T-helper 2 cell treated with Interferon-gamma antibody and Interleukin-4, amounts not matched to agents 5 μg/mL and 100 μg/mL, for 36 hours (primary cell): Measurements from ENCODE around the gene APC.

Experiments used
- DNase-seq: peaks from one replicate; pipeline ENCODE4 v3.0.0; 2021; ENCODE audit warnings: low spot score
- H3K27ac Mint-ChIP-seq: one replicate; pipeline ENCODE4 v1.8.0; 2021; ENCODE audit warnings: mild to moderate bottlenecking, mixed read lengths
- H3K27me3 Mint-ChIP-seq: one replicate; pipeline ENCODE4 v1.8.0; 2021; ENCODE audit warnings: low read depth, mixed read lengths
- H3K36me3 Mint-ChIP-seq: one replicate; pipeline ENCODE4 v1.8.0; 2021; ENCODE audit warnings: low read depth, mixed read lengths
- H3K4me1 Mint-ChIP-seq: one replicate; pipeline ENCODE4 v1.8.0; 2021; ENCODE audit warnings: low read depth, mixed read lengths
- H3K4me3 Mint-ChIP-seq: one replicate; pipeline ENCODE4 v1.8.0; 2022; ENCODE audit warnings: mild to moderate bottlenecking, moderate library complexity, mixed read lengths
- H3K9me3 Mint-ChIP-seq: one replicate; pipeline ENCODE4 v1.8.0; 2021; ENCODE audit warnings: mixed read lengths

The APC gene

GRCh38 chr5:112776301-112776856 lies 38.7 kb downstream of the APC start:
- H3K27ac Mint-ChIP-seq, result no peak overlapping the region
- H3K9me3 Mint-ChIP-seq, result no peaks in the 10 kb centered on the region
- peaks cover 6% of the 10 kb centered on the region for H3K36me3 Mint-ChIP-seq
- no peaks in the 10 kb centered on the region for H3K4me1 Mint-ChIP-seq
- DNase-seq, result no peak
- no peaks in the 10 kb centered on the region for H3K27me3 Mint-ChIP-seq
- no peak overlapping the region for H3K4me3 Mint-ChIP-seq

- Mint-ChIP-seq H3K9me3 (no peaks in the 10 kb centered on the region), H3K4me3 (no peak overlapping the region), H3K27ac (no peak overlapping the region), H3K4me1 (no peaks in the 10 kb centered on the region), H3K36me3 (peaks cover 12% of the 10 kb centered on the region), H3K27me3 (no peaks in the 10 kb centered on the region)
- no peak for DNase-seq
These were observed 41.8 kb downstream of the APC start for GRCh38 chr5:112779531-112779930.

- no peak for DNase-seq
- H3K36me3 Mint-ChIP-seq, result peaks cover 7% of the 10 kb centered on the region
These were observed 47.0 kb downstream of the APC start for GRCh38 chr5:112784726-112785125.

DNA sequence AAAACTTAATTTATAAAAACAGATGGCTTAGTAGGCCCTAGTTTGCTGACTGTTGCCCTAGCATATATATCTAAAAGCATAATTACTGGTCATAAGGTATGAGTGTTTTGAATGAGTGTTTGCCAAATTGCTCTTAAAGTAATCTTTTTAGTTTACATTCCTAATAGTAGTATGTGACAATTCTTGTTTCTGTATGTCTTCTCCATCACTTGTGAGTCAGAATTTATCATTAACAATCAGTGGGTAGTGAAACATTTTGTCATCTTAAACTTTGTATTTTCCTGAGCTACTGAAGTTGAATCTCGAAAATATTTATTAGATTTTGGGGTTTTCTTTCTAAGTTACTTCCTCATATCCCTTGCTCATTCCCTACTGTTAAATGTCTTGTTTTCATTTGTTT lies 49.6 kb downstream of the APC start:
- H3K9me3 Mint-ChIP-seq, result no peaks in the 10 kb centered on the region
- DNase-seq, result no peak
- no peaks in the 10 kb centered on the region for H3K4me1 Mint-ChIP-seq
- no peak overlapping the region for H3K4me3 Mint-ChIP-seq
- H3K27me3 Mint-ChIP-seq, result no peaks in the 10 kb centered on the region
- peaks cover 1% of the 10 kb centered on the region for H3K36me3 Mint-ChIP-seq
- H3K27ac Mint-ChIP-seq, result no peak overlapping the region

More at GRCh38 chr5:112784726-112785125, 47.0 kb downstream of the APC start:
- H3K27me3 Mint-ChIP-seq, result no peaks in the 10 kb centered on the region
- H3K4me3 Mint-ChIP-seq, result no peak overlapping the region
- no peaks in the 10 kb centered on the region for H3K4me1 Mint-ChIP-seq
- H3K9me3 Mint-ChIP-seq, result no peaks in the 10 kb centered on the region
- H3K27ac Mint-ChIP-seq, result no peak overlapping the region

DNA sequence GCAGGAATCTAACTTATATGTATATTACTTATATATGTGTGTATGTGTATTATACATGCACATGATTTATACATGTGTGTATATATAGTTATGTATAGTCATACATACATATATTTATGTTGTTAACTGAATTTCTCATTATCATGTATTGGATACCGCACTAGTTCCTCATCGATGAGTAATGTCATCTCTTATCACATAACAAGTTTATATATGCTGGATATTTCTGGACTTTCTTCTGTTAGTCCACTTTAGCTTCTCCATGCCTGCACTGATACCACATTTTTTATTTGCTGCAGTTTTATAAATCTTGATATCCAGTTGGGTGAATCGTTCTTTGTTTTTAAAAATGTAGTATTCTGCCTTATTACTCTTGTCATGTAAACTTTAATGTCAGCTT lies 50.2 kb downstream of the APC start:
- H3K27ac Mint-ChIP-seq, result no peak overlapping the region
- H3K4me1 Mint-ChIP-seq, result no peaks in the 10 kb centered on the region

GRCh38 chr5:112793201-112793600 lies 55.5 kb downstream of the APC start:
- H3K4me1 Mint-ChIP-seq, result peaks cover 2% of the 10 kb centered on the region
- H3K9me3 Mint-ChIP-seq, result no peaks in the 10 kb centered on the region
- H3K27ac Mint-ChIP-seq, result no peak overlapping the region
- H3K4me3 Mint-ChIP-seq, result no peak overlapping the region
- H3K27me3 Mint-ChIP-seq, result no peaks in the 10 kb centered on the region
- peaks cover 18% of the 10 kb centered on the region for H3K36me3 Mint-ChIP-seq
- no peak for DNase-seq

More for the DNA sequence above, 50.2 kb downstream of the APC start:
- H3K27me3 Mint-ChIP-seq, result no peaks in the 10 kb centered on the region
- no peak overlapping the region for H3K4me3 Mint-ChIP-seq
- DNase-seq, result no peak
- H3K36me3 Mint-ChIP-seq, result peaks cover 4% of the 10 kb centered on the region
- H3K9me3 Mint-ChIP-seq, result no peaks in the 10 kb centered on the region

DNA sequence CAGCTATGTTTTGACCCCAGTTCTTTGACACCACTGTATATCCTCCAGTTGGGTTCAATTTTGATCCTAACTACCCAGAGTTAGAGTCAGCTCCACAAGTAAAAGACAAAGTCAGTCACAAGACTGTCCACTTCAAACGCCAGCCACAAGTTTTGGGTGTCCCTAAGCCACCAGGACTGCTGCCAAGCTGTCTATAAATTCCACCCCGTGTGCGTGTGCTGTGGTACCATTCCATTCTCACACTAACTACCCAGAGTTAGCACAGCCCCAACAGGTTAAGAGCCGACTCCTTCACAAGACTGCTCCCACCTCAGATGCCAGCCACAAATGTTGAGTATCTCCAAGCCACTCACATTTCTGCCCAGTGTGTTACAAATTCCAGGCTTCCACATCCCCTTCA lies 56.7 kb downstream of the APC start:
- peaks cover 2% of the 10 kb centered on the region for H3K4me1 Mint-ChIP-seq
- no peak overlapping the region for H3K4me3 Mint-ChIP-seq
- DNase-seq, result no peak
- H3K27ac Mint-ChIP-seq, result no peak overlapping the region
- H3K27me3 Mint-ChIP-seq, result no peaks in the 10 kb centered on the region
- no peaks in the 10 kb centered on the region for H3K9me3 Mint-ChIP-seq
- H3K36me3 Mint-ChIP-seq, result peaks cover 20% of the 10 kb centered on the region

GRCh38 chr5:112795342-112795741 lies 57.7 kb downstream of the APC start:
- Mint-ChIP-seq H3K4me3 (no peak overlapping the region), H3K4me1 (peaks cover 2% of the 10 kb centered on the region), H3K36me3 (peaks cover 24% of the 10 kb centered on the region), H3K27ac (no peak overlapping the region), H3K27me3 (no peaks in the 10 kb centered on the region), H3K9me3 (no peaks in the 10 kb centered on the region)
- DNase-seq, result no peak

DNA sequence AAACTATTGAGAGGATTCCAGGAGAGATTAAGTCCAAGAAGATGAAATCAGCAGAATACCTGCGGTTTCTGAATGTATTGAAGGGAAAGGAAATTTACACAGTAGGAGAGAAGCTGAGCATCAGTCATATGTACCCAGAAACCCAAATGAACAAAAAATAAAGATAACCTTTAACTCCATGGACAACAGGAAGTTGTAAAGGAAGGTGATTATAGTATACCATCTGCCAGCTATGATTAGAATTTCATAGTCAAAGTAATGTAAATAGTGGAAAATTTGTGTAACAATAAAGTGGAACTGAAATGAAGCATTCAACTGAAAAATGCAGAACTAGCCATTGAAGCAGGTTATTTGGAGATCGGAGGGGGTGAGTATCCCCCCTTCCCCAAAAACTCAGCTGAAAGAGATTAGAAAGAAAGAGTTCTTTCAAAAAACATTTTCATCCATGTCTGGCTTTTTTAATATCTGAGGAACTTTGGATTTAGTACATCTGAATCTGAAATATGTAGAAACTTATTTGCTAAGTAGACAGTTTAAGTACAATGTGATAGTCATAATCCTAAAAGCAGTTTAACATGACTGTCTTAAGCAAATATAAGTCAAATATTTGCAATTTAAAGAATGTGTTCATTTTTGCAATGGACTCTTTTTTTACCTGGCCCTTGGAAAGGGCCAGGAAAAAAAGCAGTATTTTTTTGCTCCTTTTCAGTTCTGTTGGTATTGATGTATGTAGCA lies 58.4 kb downstream of the APC start:
- no peaks in the 10 kb centered on the region for H3K27me3 Mint-ChIP-seq
- H3K4me3 Mint-ChIP-seq, result no peak overlapping the region
- no peak for DNase-seq

DNA sequence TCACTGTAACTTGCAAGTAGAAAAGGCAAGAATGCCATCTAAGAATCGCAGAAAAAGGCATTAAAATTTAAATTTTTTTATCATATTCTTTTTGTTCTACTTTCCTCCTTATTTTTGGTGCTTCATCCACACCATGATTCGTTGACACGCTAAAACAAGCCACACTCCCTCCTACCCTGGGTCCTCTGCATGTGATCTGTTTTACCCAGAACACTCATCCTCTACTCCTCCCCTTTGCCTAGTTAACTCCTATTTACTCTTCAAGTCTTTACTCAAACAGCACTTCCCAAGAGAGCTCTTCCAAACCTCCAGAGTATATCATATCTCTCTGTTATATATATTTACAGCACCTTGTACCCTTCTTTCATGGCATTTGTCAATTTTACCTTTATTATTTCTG lies 62.0 kb downstream of the APC start:
- Mint-ChIP-seq H3K9me3 (no peaks in the 10 kb centered on the region), H3K36me3 (peaks cover 9% of the 10 kb centered on the region), H3K27ac (no peak overlapping the region), H3K4me3 (no peak overlapping the region), H3K4me1 (peaks cover 2% of the 10 kb centered on the region), H3K27me3 (no peaks in the 10 kb centered on the region)
- no peak for DNase-seq

More for the DNA sequence above, 58.4 kb downstream of the APC start:
- Mint-ChIP-seq H3K36me3 (peaks cover 25% of the 10 kb centered on the region), H3K4me1 (peaks cover 2% of the 10 kb centered on the region), H3K27ac (no peak overlapping the region), H3K9me3 (no peaks in the 10 kb centered on the region)

- Mint-ChIP-seq H3K36me3 (peaks cover 10% of the 10 kb centered on the region), H3K27me3 (no peaks in the 10 kb centered on the region)
These were observed 63.2 kb downstream of the APC start for GRCh38 chr5:112800891-112801290.

GRCh38 chr5:112811023-112811422 lies 73.3 kb downstream of the APC start:
- Mint-ChIP-seq H3K27me3 (no peaks in the 10 kb centered on the region), H3K36me3 (peaks cover 15% of the 10 kb centered on the region), H3K27ac (no peak overlapping the region), H3K4me3 (no peak overlapping the region), H3K4me1 (no peaks in the 10 kb centered on the region), H3K9me3 (no peaks in the 10 kb centered on the region)
- DNase-seq, result no peak

More at GRCh38 chr5:112800891-112801290, 63.2 kb downstream of the APC start:
- DNase-seq, result no peak
- no peak overlapping the region for H3K27ac Mint-ChIP-seq
- no peaks in the 10 kb centered on the region for H3K9me3 Mint-ChIP-seq
- H3K4me1 Mint-ChIP-seq, result peaks cover 1% of the 10 kb centered on the region
- H3K4me3 Mint-ChIP-seq, result no peak overlapping the region

DNA sequence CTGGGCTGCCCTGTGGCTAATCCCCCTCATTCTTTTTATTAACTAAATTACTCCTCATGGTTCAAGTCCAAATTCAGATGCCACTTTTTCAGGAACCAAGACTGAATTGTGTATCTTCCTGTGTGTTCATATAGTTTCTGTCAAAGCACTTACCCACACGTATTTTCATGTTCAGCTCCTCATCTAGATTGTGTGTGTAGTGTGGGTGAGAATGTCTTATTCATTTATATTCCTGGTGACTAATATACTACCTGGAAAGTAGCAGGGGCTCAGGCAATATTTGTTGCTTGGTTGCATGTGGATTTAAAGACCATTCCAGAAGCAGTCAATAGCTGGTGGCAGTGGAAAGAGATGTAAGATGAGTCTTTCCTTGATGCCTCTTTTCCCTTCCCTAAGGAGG lies 74.9 kb downstream of the APC start:
- H3K4me3 Mint-ChIP-seq, result no peak overlapping the region
- H3K36me3 Mint-ChIP-seq, result peaks cover 18% of the 10 kb centered on the region
- H3K9me3 Mint-ChIP-seq, result no peaks in the 10 kb centered on the region
- H3K27me3 Mint-ChIP-seq, result no peaks in the 10 kb centered on the region
- H3K27ac Mint-ChIP-seq, result no peak overlapping the region
- no peak for DNase-seq
- H3K4me1 Mint-ChIP-seq, result no peaks in the 10 kb centered on the region

DNA sequence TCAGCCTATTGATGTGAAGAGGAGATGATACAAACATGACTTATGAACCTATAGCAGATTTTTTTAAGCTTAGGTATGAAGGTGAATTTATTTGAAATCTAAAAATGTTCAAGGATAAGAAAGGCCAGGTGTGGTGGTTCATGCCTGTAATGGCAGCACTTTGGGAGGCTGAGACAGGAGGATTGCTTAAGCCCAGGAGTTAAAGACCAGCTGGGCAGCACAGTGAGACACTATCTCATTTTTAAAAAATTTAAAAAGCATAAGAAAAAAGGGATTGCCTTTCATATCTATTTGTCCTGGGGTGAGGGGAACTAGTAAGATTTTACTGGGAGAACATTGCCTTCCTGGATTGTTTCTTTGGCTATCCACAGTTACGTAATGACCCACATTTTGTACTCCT lies 82.6 kb downstream of the APC start:
- no peak for DNase-seq
- peaks cover 1% of the 10 kb centered on the region for H3K4me1 Mint-ChIP-seq
- no peaks in the 10 kb centered on the region for H3K27me3 Mint-ChIP-seq
- H3K4me3 Mint-ChIP-seq, result no peak overlapping the region
- H3K27ac Mint-ChIP-seq, result no peak overlapping the region
- H3K36me3 Mint-ChIP-seq, result peaks cover 17% of the 10 kb centered on the region
- no peaks in the 10 kb centered on the region for H3K9me3 Mint-ChIP-seq

DNA sequence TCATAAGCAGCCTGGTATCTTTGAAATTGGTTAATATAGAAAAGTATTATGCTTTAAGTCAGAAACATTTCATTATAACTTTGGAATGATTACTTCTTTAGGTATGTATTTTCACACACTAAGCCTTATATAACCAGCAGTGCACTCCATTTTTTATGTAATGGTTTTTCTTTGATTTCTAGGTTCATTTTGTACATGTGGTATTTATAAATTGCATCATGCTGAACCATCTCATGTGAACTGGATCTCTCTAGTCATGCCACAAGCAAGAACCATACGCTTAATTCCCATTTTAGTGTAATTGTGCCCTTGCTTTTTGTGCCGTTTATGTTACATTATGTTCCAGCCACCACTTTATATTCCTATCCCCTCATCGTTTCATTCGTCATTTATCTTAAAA lies 84.8 kb downstream of the APC start:
- H3K9me3 Mint-ChIP-seq, result no peaks in the 10 kb centered on the region
- H3K4me1 Mint-ChIP-seq, result peaks cover 1% of the 10 kb centered on the region
- DNase-seq, result no peak
- H3K27ac Mint-ChIP-seq, result no peak overlapping the region
- H3K4me3 Mint-ChIP-seq, result no peak overlapping the region
- H3K36me3 Mint-ChIP-seq, result peaks cover 17% of the 10 kb centered on the region
- no peaks in the 10 kb centered on the region for H3K27me3 Mint-ChIP-seq
